Measurements from ENCODE around the gene ESM1.

GRCh38 chr5:54932789-54933188 lies 52.6 kb downstream of the ESM1 start:
- TF ChIP-seq POLR2A (IDR thresholded peaks at IDR 0.05) (no peak), CTCF (IDR thresholded peaks at IDR 0.05) (no peak)

Measured in testis (tissue), 2 donors.